Measurements from ENCODE around the gene NDUFB4. TPM values are rescaled to one million over a fixed set of nuclear protein-coding genes. Genes with fewer than 3 reads are reported as not detected.

NDUFB4 gene
- total RNA-seq (10 to 100 TPM; 81.3 to 84.0 TPM), total RNA-seq (26.9 to 82.1 (median 46.9) reads per million in 172 experiments)
- polyA plus RNA-seq (2013, experiment 1 of 2) = 166 TPM
- 112 TPM for polyA plus RNA-seq (2013, experiment 2 of 2)

- H3K9me3 Mint-ChIP-seq = no peaks in the 10 kb centered on the region
- H3K36me3 ChIP-seq (ENCODE audit: insufficient read depth, low read length) = peaks cover 26% of the 10 kb centered on the region
- no peaks in the 10 kb centered on the region for H3K27me3 Mint-ChIP-seq
- H3K4me3 Mint-ChIP-seq = peak within 1 kb of the TSS; percentile 98
- intact Hi-C loops (cut with DNase I, micrococcal nuclease) = loop anchor here (1.0 to 10.0 kb wide), 9 partner anchors 35 to 1239 kb away; partner anchors contain the start of genes EAF2 (in 1 of the 2), GSK3B (in 1 of the 2), GTF2E1 (in 1 of the 2) and IQCB1 (in 1 of the 2)
- H3K36me3 Mint-ChIP-seq (ENCODE audit: low read depth) = peaks cover 28% of the 10 kb centered on the region
- POLR2A ChIA-PET = interaction anchor here (0.6 to 3.6 kb wide), 22 partner anchors 12 to 1273 kb away, joined by 3 to 71 read pairs (median 4); partner anchors contain the start of genes GSK3B, GTF2E1, LRRC58 and RABL3
- ATAC-seq (ENCODE audit: poor library complexity) (peak; percentile 87), DNase-seq (peak; percentile 87 to 99 (median 94))
- CTCF ChIA-PET = interaction anchor here (1.1 to 4.9 kb wide), 5 partner anchors 29 to 248 kb away, joined by 4 to 38 read pairs (median 10); partner anchors contain the start of gene LRRC58
- peaks cover 14% of the 10 kb centered on the region for H3K4me1 ChIP-seq (ENCODE audit: insufficient read depth, low read length)
- no peak for TF ChIP-seq CTCF (IDR thresholded peaks at IDR 0.05)
- no peaks in the 10 kb centered on the region for H3K27me3 ChIP-seq (ENCODE audit: control insufficient read depth in 1 of 2, insufficient read depth in 2 of 2, low read length in 2 of 2)
- no peak within 1 kb of the TSS for H3K27ac Mint-ChIP-seq
- peak within 1 kb of the TSS; percentile 94 to 95 for H3K27ac ChIP-seq (ENCODE audit: low read depth in 1 of 2, low read length in 2 of 2)
- no peaks in the 10 kb centered on the region for H3K9me3 ChIP-seq (ENCODE audit: control insufficient read depth in 1 of 2, insufficient read depth in 1 of 2, low read length in 2 of 2)
- peak within 1 kb of the TSS; percentile 88 for H3K4me3 ChIP-seq (ENCODE audit: low read length)
- peaks cover 8% of the 10 kb centered on the region for H3K4me1 Mint-ChIP-seq (ENCODE audit: low read depth)
Measured at GRCh38 chr3:120596116-120596852, at the start of gene NDUFB4. TSS of gene NDUFB4 (plus strand) at chr3:120596336. CDS start at chr3:120596360, 24 bp downstream.

DNA sequence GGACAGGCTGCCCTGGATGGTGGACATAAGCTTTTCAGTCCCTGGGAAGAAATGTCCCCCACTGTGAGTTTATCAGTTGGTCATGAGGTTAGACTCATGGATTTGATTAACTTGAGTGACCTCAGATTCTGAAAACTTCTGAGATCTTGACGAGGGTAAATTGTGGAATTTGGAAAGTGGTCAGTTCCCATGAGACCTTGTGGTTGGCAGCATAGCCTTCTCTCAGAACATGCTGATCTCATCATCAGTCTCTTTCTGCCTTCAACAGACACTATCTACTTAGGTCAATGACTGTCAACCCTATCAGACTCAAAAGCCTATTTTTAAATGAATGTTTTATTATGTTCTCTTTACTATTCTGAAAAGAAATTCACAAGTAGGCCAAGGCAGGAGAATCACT is 45.6 kb upstream of the NDUFB4 start:
- Histone ChIP-seq H3K36me3 (ENCODE audit: insufficient read depth, low read length) (no peaks in the 10 kb centered on the region), H3K27ac (ENCODE audit: low read depth in 1 of 2, low read length in 2 of 2) (no peak overlapping the region), H3K27me3 (ENCODE audit: control insufficient read depth in 1 of 2, insufficient read depth in 2 of 2, low read length in 2 of 2) (peaks cover 3% of the 10 kb centered on the region in 2 experiments), H3K4me3 (ENCODE audit: low read length) (no peak overlapping the region), H3K4me1 (ENCODE audit: insufficient read depth, low read length) (no peaks in the 10 kb centered on the region), H3K9me3 (ENCODE audit: control insufficient read depth in 1 of 2, insufficient read depth in 1 of 2, low read length in 2 of 2) (no peaks in the 10 kb centered on the region)
- intact Hi-C loops (cut with DNase I, micrococcal nuclease) = no loop called here
- H3K9me3 Mint-ChIP-seq = no peaks in the 10 kb centered on the region
- ChIA-PET CTCF (interaction anchor here (0.9 to 1.4 kb wide), 2 partner anchors 8 to 114 kb away, joined by 3 to 5 read pairs; no protein-coding TSS in a partner anchor), POLR2A (no interaction called here)
- H3K27me3 Mint-ChIP-seq = peaks cover 36% of the 10 kb centered on the region
- H3K27ac Mint-ChIP-seq = no peak overlapping the region
- H3K4me1 Mint-ChIP-seq (ENCODE audit: low read depth) = no peaks in the 10 kb centered on the region
- no peak for ATAC-seq (ENCODE audit: poor library complexity)
- H3K4me3 Mint-ChIP-seq = no peak overlapping the region
- no peak for DNase-seq
- no peak for TF ChIP-seq CTCF (IDR thresholded peaks at IDR 0.05)
- no peaks in the 10 kb centered on the region for H3K36me3 Mint-ChIP-seq (ENCODE audit: low read depth)

DNA sequence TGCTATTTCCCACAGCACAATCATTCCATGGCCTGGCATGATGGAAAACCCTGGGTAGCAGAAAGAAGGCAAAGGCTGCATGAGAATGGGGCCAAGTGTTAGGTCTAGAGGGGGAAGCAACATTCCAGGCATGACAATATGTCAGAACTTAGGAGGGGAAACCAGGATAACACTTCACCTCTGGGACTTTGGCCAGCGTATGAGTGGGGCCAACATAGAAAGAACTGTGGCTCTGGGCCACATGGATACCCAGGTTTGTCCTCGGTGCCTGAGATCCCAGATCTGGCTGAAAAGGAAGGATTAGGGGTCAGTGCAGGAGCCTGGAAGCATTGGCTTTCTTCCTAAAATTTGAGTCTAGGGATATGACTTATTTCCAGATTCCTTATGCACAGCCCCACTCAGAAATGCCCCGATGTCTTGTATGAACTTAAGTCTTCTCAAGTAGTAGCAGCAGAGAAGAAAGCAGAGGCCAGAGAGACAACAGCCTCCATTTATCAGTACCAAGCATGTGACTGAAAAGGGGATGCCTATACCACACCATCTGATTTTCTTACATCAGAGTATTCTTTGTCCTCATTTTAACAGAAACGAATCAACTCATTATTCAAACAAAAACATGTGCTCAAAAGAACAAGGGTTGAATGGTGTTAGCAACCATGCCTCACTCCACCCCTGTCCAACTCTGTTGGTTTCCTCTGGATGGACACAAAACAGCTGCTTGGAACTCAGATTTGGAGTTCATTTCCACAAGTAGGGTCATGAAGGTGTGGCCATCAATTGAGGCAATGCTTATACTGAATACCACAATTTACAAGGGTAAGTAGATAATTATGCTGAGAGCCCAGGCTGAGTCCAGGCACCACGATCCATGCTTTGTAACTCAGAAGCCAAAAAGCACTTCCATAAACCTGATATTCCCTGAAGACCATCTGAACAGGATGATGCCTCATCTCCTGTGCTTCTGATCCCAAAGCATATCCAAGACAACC is 43.7 kb upstream of the NDUFB4 start:
- no peak for ATAC-seq (ENCODE audit: poor library complexity)
- H3K27ac ChIP-seq (ENCODE audit: low read depth in 1 of 2, low read length in 2 of 2) = no peak overlapping the region
- H3K4me3 Mint-ChIP-seq = no peak overlapping the region
- H3K4me3 ChIP-seq (ENCODE audit: low read length) = no peak overlapping the region
- POLR2A ChIA-PET = no interaction called here
- no peaks in the 10 kb centered on the region for H3K36me3 Mint-ChIP-seq (ENCODE audit: low read depth)
- peaks cover 3% of the 10 kb centered on the region in 2 experiments for H3K27me3 ChIP-seq (ENCODE audit: control insufficient read depth in 1 of 2, insufficient read depth in 2 of 2, low read length in 2 of 2)
- no peaks in the 10 kb centered on the region for H3K4me1 Mint-ChIP-seq (ENCODE audit: low read depth)
- H3K9me3 ChIP-seq (ENCODE audit: control insufficient read depth in 1 of 2, insufficient read depth in 1 of 2, low read length in 2 of 2) = no peaks in the 10 kb centered on the region
- TF ChIP-seq CTCF (IDR thresholded peaks at IDR 0.05) = no peak
- no peak overlapping the region for H3K27ac Mint-ChIP-seq
- no peak for DNase-seq
- no peaks in the 10 kb centered on the region for H3K36me3 ChIP-seq (ENCODE audit: insufficient read depth, low read length)
- H3K9me3 Mint-ChIP-seq = no peaks in the 10 kb centered on the region
- CTCF ChIA-PET = interaction anchor here (0.8 kb wide), 1 partner anchor 15 kb away, joined by 3 read pairs; no protein-coding TSS in a partner anchor
- intact Hi-C loops (cut with DNase I, micrococcal nuclease) = no loop called here
- H3K27me3 Mint-ChIP-seq = peaks cover 20% of the 10 kb centered on the region
- H3K4me1 ChIP-seq (ENCODE audit: insufficient read depth, low read length) = no peaks in the 10 kb centered on the region
